K562 (cell line): ENCODE results near the gene CCDC116. TPM values are rescaled to one million over a fixed set of nuclear protein-coding genes. Genes with fewer than 3 reads are reported as not detected.
A peak's percentile ranks its signal among the peaks of the same experiment; 100 is the strongest.

Experiments
- FOXJ2 ChIP-seq: fragments of 200-800 bp; sonication (Bioruptor generic); IDR thresholded peaks from 2 replicates; pipeline ENCODE4 v1.6.1; 2016; ENCODE audit warnings: missing genetic modification characterization, missing compliant biosample characterization
- HCFC1 ChIP-seq: IDR thresholded peaks from 2 replicates; pipeline ENCODE4 v1.6.1; 2012; ENCODE audit warnings: low read depth, low read length, improper control_type of control experiment
- HEY1 ChIP-seq: fragments of 250-450 bp; sonication (Bioruptor Pico); IDR thresholded peaks from 2 replicates; pipeline ENCODE4 v1.5.0; 2020; ENCODE audit warnings: mild to moderate bottlenecking, moderate library complexity, borderline replicate concordance
- HNRNPL ChIP-seq: fragments of 200-400 bp; formaldehyde crosslinking; IDR thresholded peaks from 2 replicates; pipeline ENCODE4 v1.6.1; 2017; ENCODE audit warnings: low read depth, mild to moderate bottlenecking, low read length
- KAT2B ChIP-seq: IDR thresholded peaks from one replicate; pipeline ENCODE4 v1.6.1; 2012; ENCODE audit warnings: low read depth, mild to moderate bottlenecking, control low read depth, inconsistent platforms, low read length, moderate library complexity
- KLF10 ChIP-seq: fragments of 250-450 bp; sonication (Bioruptor Pico); IDR thresholded peaks from 2 replicates; pipeline ENCODE4 v1.6.1; 2021; ENCODE audit warnings: matching md5 sums
- OTX1 ChIP-seq: fragments of 450-650 bp; formaldehyde crosslinking; IDR thresholded peaks from 2 replicates; pipeline ENCODE4 v1.4.0; 2022; ENCODE audit warnings: mild to moderate bottlenecking
- POLR2B ChIP-seq: fragments of 450-650 bp; IDR thresholded peaks from 2 replicates; pipeline ENCODE4 v1.6.1; 2018; ENCODE audit warnings: low read depth; ENCODE audit not compliant: partially characterized antibody
- ZNF24 ChIP-seq: fragments of 450-650 bp; IDR thresholded peaks from 2 replicates; pipeline ENCODE4 v1.6.1; 2016
- ZZZ3 ChIP-seq: fragments of 450-650 bp; IDR thresholded peaks from 2 replicates; pipeline ENCODE4 v1.6.1; 2016; ENCODE audit warnings: antibody characterized with exemption, mild to moderate bottlenecking, moderate library complexity
- polyA plus RNA-seq, 8 experiments: library from polyadenylated mRNA; depleted of rRNA in 4 of 8; stranded (reverse) in 5 of 8; unstranded in 3 of 8; fragments of >200 nt; fragmentation: Nextera tagmentation in 2 of 8; fragmentation: Illumina TruSeq in 1 of 8; extraction: Ambion mirVana in 2 of 8; extraction: Trizol in 1 of 8; gene quantifications; 2 replicates each; pipeline versions ENCODE4 v1.2.1 to v1.2.3, GENCODE V29; 2011 to 2014; ENCODE audit warnings: inconsistent platforms in 1 of 8, missing spikeins in 1 of 8
- total RNA-seq, 7 experiments: library from RNA; depleted of rRNA in 6 of 7; stranded (reverse); fragments of >200 nt in 6 of 7; fragmentation: Illumina TruSeq in 2 of 7; extraction: Trizol in 2 of 7; gene quantifications; 2 replicates each; pipeline versions ENCODE4 v1.2.1 to v1.2.3, GENCODE V29; 2011 to 2021; ENCODE audit warnings: low replicate concordance in 1 of 7
- TF ChIP-seq, protein P1 (sequence below): fragments of 150-350 bp; conservative IDR thresholded peaks from 2 replicates; pipeline ENCODE4 v1.6.1; 2014; ENCODE audit warnings: low read length
- TF ChIP-seq, protein P2 (sequence below), 2 experiments: fragments of 450-650 bp in 1 of 2; sonication (generic) in 1 of 2; formaldehyde crosslinking in 1 of 2; IDR thresholded peaks; 2 replicates each; pipeline versions ENCODE4 v1.7.1 to v1.9.0; 2016 to 2022; ENCODE audit warnings: inconsistent platforms in 1 of 2, mild to moderate bottlenecking in 1 of 2, missing genetic modification reagents in 1 of 2

The CCDC116 gene
- total and polyA plus RNA-seq, 9 of the 15 experiments (the other 6 are each of a cell fraction or from before 2014, with no cell fraction given), result 1.6 to 11.3 (median 4.7) TPM

DNA sequence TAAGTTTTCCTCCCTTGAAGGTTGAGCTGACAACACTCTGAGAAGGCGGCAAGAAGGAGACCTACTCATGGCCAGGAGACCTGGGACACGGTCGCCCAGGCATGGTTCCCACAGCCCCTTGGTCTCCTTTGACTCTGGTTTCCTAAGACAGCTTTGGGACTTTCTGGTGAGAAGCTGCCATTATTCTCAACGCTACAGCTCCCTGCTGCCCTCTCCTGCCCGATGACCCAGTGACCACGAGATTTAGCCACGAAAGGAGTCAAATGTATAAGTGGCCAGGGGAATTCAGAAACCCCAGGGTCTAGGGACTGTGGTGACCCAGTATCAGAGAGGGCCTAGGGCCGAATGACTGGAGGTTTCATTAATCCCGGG, 8.8 kb downstream of the CCDC116 start (continued):
- TF ChIP-seq OTX1 (no peak), KLF10 (CRISPR knock-in tag) (no peak), ZNF24 (no peak), HNRNPL (no peak), KAT2B (no peak), FOXJ2 (no peak), POLR2B (no peak), HEY1 (CRISPR knock-in tag) (no peak), ZZZ3 (no peak), HCFC1 (peak; percentile 53)
- TF ChIP-seq, protein P1, sequence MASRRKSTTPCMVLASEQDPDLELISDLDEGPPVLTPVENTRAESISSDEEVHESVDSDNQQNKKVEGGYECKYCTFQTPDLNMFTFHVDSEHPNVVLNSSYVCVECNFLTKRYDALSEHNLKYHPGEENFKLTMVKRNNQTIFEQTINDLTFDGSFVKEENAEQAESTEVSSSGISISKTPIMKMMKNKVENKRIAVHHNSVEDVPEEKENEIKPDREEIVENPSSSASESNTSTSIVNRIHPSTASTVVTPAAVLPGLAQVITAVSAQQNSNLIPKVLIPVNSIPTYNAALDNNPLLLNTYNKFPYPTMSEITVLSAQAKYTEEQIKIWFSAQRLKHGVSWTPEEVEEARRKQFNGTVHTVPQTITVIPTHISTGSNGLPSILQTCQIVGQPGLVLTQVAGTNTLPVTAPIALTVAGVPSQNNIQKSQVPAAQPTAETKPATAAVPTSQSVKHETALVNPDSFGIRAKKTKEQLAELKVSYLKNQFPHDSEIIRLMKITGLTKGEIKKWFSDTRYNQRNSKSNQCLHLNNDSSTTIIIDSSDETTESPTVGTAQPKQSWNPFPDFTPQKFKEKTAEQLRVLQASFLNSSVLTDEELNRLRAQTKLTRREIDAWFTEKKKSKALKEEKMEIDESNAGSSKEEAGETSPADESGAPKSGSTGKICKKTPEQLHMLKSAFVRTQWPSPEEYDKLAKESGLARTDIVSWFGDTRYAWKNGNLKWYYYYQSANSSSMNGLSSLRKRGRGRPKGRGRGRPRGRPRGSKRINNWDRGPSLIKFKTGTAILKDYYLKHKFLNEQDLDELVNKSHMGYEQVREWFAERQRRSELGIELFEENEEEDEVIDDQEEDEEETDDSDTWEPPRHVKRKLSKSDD, result peak; percentile 75; the same call in 1 of the 2 replicates
- TF ChIP-seq, protein P2, sequence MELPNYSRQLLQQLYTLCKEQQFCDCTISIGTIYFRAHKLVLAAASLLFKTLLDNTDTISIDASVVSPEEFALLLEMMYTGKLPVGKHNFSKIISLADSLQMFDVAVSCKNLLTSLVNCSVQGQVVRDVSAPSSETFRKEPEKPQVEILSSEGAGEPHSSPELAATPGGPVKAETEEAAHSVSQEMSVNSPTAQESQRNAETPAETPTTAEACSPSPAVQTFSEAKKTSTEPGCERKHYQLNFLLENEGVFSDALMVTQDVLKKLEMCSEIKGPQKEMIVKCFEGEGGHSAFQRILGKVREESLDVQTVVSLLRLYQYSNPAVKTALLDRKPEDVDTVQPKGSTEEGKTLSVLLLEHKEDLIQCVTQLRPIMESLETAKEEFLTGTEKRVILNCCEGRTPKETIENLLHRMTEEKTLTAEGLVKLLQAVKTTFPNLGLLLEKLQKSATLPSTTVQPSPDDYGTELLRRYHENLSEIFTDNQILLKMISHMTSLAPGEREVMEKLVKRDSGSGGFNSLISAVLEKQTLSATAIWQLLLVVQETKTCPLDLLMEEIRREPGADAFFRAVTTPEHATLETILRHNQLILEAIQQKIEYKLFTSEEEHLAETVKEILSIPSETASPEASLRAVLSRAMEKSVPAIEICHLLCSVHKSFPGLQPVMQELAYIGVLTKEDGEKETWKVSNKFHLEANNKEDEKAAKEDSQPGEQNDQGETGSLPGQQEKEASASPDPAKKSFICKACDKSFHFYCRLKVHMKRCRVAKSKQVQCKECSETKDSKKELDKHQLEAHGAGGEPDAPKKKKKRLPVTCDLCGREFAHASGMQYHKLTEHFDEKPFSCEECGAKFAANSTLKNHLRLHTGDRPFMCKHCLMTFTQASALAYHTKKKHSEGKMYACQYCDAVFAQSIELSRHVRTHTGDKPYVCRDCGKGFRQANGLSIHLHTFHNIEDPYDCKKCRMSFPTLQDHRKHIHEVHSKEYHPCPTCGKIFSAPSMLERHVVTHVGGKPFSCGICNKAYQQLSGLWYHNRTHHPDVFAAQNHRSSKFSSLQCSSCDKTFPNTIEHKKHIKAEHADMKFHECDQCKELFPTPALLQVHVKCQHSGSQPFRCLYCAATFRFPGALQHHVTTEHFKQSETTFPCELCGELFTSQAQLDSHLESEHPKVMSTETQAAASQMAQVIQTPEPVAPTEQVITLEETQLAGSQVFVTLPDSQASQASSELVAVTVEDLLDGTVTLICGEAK (IDR thresholded peaks at IDR 0.05), result no peak
- TF ChIP-seq, protein P2 (CRISPR knock-in tag; IDR thresholded peaks at IDR 0.05), result no peak
